Kidney (tissue), 14 donors: ENCODE results near the gene FAM83F. TPM values are rescaled to one million over a fixed set of nuclear protein-coding genes. Genes with fewer than 3 reads are reported as not detected.

ENCODE experiments used
- DNase-seq, 5 donors: peaks; one replicate each; pipeline ENCODE4 v3.0.0-alpha.2; 2013 to 2020
- FAIRE-seq: peaks from 2 replicates; lab custom pipeline; 2012; peaks lifted over from hg19 to GRCh38; lab: Jason Lieb, UNC
- H3K27ac ChIP-seq, 2 donors: one replicate each; pipeline ENCODE4 v1.7.0; 2013; ENCODE audit warnings: low read depth in 2 of 2, low read length in 2 of 2, inconsistent platforms in 1 of 2
- H3K27me3 ChIP-seq: one replicate; pipeline ENCODE4 v1.7.1; 2013; ENCODE audit warnings: low read length, inconsistent platforms; ENCODE audit not compliant: control insufficient read depth, insufficient read depth
- H3K36me3 ChIP-seq, 3 donors: one replicate each; pipeline versions ENCODE4 v1.7.0 to v1.7.1; 2013; ENCODE audit warnings: low read length in 3 of 3, control low read depth in 1 of 3, inconsistent platforms in 1 of 3; ENCODE audit not compliant: insufficient read depth in 3 of 3, control insufficient read depth in 2 of 3
- H3K4me1 ChIP-seq, 3 donors: one replicate each; pipeline versions ENCODE4 v1.7.0 to v1.7.1; 2013; ENCODE audit warnings: low read length in 3 of 3, inconsistent platforms in 1 of 3, low read depth in 1 of 3; ENCODE audit not compliant: control insufficient read depth in 2 of 3, insufficient read depth in 2 of 3
- H3K4me3 ChIP-seq, 3 donors: one replicate each; pipeline versions ENCODE4 v1.7.0 to v1.8.1; 2013; ENCODE audit warnings: low read length in 3 of 3, control low read depth in 1 of 3, inconsistent platforms in 1 of 3
- H3K9ac ChIP-seq, 3 donors: one replicate each; pipeline versions ENCODE4 v1.7.0 to v1.7.1; 2013; ENCODE audit warnings: low read length in 3 of 3, control low read depth in 1 of 3, inconsistent platforms in 1 of 3
- H3K9me3 ChIP-seq, 3 donors: one replicate each; pipeline versions ENCODE4 v1.7.0 to v1.7.1; 2013; ENCODE audit warnings: low read length in 3 of 3, control low read depth in 1 of 3, inconsistent platforms in 1 of 3; ENCODE audit not compliant: control insufficient read depth in 2 of 3, insufficient read depth in 1 of 3
- CTCF ChIP-seq: IDR thresholded peaks from 3 replicates; pipeline ENCODE4 v1.5.1; 2012; ENCODE audit warnings: mild to moderate bottlenecking, moderate library complexity, borderline replicate concordance; ENCODE audit not compliant: insufficient read depth; ENCODE audit errors: extremely low read depth
- intact Hi-C: fragments of 100-400 bp; cut with DNase I; formaldehyde crosslinking; loops from one replicate; pipeline ENCODE4 v1.11.1; 2022
- polyA plus RNA-seq: library from polyadenylated mRNA; stranded (reverse); fragments of 350-450 nt; fragmentation: Illumina TruSeq; extraction: RNeasy Lipid Tissue Mini Kit (QIAGEN cat#74804); gene quantifications from one replicate; pipeline ENCODE4 v1.2.3, GENCODE V29; 2014; ENCODE audit warnings: low read depth, low replicate concordance; ENCODE audit not compliant: insufficient read depth
- total RNA-seq: library from RNA; stranded (reverse); fragmentation: NEBNext Ultra II Directional; extraction: Animal tissue kit (Norgen Biotek cat#: 25700); gene quantifications from one replicate; pipeline ENCODE4 v1.2.1, GENCODE V29; 2021
- donor health status: control.
- donor health status: control.
- donor health status: control.
- donor health status: control.
- donor health status: control.
- donor health status: DM: yes; HTN: yes; CAD: no.
- donor health status: Normal renal cell carcinoma (clear cell type).

Gene FAM83F
- total and polyA plus RNA-seq, 2 donors from 2014 or later: 6.8 to 13.1 TPM

- no peak for FAIRE-seq
- TF ChIP-seq CTCF: no peak
These were observed 34.9 kb upstream of the FAM83F start, which contains the start of gene TMA7B for GRCh38 chr22:39959640-39960447. TSS of gene TMA7B (plus strand) at chr22:39960397. CDS start at chr22:39964375, 3,978 bp downstream.

GRCh38 chr22:39960791-39961746 is 33.7 kb upstream of the FAM83F start:
- H3K9ac ChIP-seq: no peak overlapping the region
- FAIRE-seq (no peak), DNase-seq (no peak)
- H3K27ac ChIP-seq: no peak overlapping the region
- no peaks in the 10 kb centered on the region for H3K36me3 ChIP-seq
- intact Hi-C loops: no loop called here
- TF ChIP-seq CTCF: no peak
- H3K9me3 ChIP-seq: no peaks in the 10 kb centered on the region
- no peaks in the 10 kb centered on the region for H3K27me3 ChIP-seq
- no peak overlapping the region for H3K4me3 ChIP-seq
- peaks cover 0 to 2% (median 0%) of the 10 kb centered on the region in 3 donors for H3K4me1 ChIP-seq

More at GRCh38 chr22:39959640-39960447, 34.9 kb upstream of the FAM83F start, which contains the start of gene TMA7B:
- H3K9ac ChIP-seq: no peak within 1 kb of the TSS
- H3K4me1 ChIP-seq: peaks cover 0 to 2% (median 0%) of the 10 kb centered on the region in 3 donors
- no peaks in the 10 kb centered on the region for H3K27me3 ChIP-seq
- H3K4me3 ChIP-seq: no peak within 1 kb of the TSS
- peak in 4 of 5 donors; percentile 53 to 76 (median 64) for DNase-seq
- H3K9me3 ChIP-seq: no peaks in the 10 kb centered on the region
- no peaks in the 10 kb centered on the region for H3K36me3 ChIP-seq
- intact Hi-C loops: no loop called here
- no peak within 1 kb of the TSS for H3K27ac ChIP-seq

GRCh38 chr22:39962071-39962470 is 32.7 kb upstream of the FAM83F start:
- peaks cover 0 to 2% (median 0%) of the 10 kb centered on the region in 3 donors for H3K4me1 ChIP-seq
- DNase-seq (no peak), FAIRE-seq (no peak)
- no peak overlapping the region for H3K27ac ChIP-seq
- TF ChIP-seq CTCF: no peak
- H3K36me3 ChIP-seq: no peaks in the 10 kb centered on the region
- intact Hi-C loops: no loop called here
- H3K4me3 ChIP-seq: no peak overlapping the region
- H3K9ac ChIP-seq: no peak overlapping the region
- H3K27me3 ChIP-seq: no peaks in the 10 kb centered on the region
- no peaks in the 10 kb centered on the region for H3K9me3 ChIP-seq
